Right renal cortex interstitium (tissue), 3 donors: ENCODE results near the gene ALCAM. TPM values are rescaled to one million over a fixed set of nuclear protein-coding genes. Genes with fewer than 3 reads are reported as not detected.

Experiments
- DNase-seq, 3 donors: peaks; one replicate each; pipeline ENCODE4 v3.0.0-alpha.2; 2013; ENCODE audit warnings: low read depth in 3 of 3, low spot score in 2 of 3
- polyA plus RNA-seq, 3 donors: library from polyadenylated mRNA; unstranded; fragments of 120-200 nt; gene quantifications; one replicate each; pipeline ENCODE4 v1.2.1, GENCODE V29; 2013; ENCODE audit not compliant: insufficient read length in 3 of 3

Gene ALCAM
- 100 to 1,000 TPM; 141 to 148 (median 143) TPM for polyA plus RNA-seq

DNA sequence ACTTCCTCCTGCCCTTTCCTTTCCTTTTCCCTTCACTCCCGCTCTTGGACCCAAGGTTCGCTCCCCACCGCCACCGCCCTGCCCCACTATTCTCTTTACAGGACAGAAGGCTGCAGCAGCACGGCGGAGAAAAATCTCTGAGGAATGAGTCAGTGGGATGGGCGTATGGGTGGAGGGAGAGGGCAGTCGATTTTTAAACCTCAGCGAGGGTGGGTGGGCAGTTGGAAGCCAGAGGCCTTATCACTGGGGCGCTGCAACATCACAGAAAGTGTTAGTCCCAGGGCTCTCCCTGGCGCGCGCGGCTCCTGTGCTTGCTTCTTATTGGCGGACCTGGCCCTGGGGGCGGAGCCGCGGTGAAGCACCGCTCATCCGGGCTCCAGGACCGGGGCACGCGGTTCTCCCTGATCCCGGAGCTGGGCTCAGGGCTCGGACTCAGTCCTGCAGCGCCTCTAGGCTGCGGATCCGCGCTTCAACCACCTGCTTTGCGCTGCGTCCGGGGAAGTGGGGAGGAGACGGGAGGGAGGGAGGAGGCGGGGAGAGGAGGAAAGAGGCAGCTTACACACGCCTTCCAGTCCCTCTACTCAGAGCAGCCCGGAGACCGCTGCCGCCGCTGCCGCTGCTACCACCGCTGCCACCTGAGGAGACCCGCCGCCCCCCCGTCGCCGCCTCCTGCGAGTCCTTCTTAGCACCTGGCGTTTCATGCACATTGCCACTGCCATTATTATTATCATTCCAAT is at the start of gene ALCAM:
ALCAM (plus strand) TSS at position 584 of the 737 bp plus-strand sequence.
- peak; percentile 88 to 92 (median 91) for DNase-seq

GRCh38 chr3:105317841-105318240 is 48.9 kb upstream of the ALCAM start:
- DNase-seq = no peak

DNA sequence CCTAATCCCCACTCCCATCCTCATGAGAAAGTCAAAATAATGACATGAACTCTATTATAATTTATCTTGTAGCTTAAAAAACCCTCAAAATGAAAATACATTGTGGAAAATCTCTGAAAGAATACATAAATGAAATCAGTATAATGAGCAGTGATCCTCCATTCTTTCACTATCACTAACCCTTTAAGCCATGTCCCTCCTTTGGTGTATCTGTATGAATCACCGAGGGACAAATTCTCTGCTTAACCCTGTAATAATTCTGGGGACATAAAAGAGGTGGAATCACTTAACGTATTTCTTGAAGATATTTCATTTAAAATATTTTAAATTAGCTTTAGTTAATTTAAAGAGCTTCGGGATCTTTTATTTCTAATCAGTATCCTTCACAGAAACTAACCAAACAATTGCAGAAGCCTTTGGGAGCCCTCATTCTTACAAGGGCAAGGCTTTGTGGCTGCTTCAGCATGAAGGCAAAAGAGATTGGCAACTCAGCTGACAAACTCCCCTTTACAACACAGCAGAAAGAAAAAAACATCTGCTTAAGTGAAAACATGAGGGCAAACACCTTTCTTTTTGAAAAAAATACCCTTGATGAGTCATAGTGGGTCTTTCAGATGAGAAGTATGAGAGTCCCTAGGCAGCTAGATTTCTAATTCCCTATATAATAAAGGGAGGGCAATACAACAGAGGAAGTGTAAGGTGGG is 44.0 kb upstream of the ALCAM start:
- DNase-seq = no peak

GRCh38 chr3:105323274-105323599 is 43.5 kb upstream of the ALCAM start:
- no peak for DNase-seq

DNA sequence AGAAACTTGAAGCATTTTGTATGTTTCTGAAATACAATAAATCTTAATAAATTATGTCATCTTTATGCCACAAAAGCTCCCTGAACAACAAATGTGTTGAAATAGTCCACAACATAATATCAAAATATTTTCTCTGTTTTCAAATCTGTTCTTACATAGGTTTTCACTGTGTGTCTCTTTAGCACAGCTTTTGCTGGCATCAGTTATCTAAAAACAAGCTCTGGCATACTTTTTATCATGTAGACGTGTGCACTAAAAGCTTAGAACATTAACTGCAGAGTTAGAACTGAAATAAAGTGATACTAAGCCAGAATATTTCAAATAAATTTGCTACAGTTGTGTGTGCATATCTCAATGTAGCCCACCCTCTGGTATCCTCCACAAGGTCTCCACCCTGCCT is 41.8 kb upstream of the ALCAM start:
- no peak for DNase-seq

DNA sequence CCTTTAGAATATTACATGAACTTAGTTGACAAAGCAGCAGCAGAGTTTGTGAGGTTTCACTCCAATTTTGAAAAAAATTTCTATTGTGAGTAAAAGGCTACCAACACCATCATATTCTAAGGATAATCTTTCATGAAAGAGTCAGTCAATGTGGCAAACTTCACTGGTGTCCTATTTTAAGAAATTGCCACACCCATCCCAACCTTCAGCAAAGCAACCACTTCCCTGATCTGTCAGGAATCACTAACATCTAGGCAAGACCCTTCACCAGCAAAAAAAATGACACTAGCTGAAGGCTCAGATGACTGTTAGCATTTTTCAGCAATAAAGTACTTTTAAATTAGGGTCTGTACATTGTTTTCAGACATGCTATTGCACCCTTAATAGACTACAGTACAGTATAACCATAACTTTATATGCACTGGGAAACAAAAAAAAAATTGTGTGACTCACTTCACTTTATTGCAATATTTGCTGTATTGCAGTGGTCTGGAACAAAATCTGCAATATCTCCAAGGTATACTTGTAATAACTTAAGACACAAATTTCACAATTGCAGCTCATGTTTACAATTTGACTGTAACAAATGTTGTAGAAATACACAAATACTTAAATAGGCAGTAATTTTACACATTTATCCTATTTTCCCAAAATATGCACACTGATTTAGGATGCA is 38.9 kb upstream of the ALCAM start:
- no peak for DNase-seq

GRCh38 chr3:105328338-105328730 is 38.4 kb upstream of the ALCAM start:
- no peak for DNase-seq

DNA sequence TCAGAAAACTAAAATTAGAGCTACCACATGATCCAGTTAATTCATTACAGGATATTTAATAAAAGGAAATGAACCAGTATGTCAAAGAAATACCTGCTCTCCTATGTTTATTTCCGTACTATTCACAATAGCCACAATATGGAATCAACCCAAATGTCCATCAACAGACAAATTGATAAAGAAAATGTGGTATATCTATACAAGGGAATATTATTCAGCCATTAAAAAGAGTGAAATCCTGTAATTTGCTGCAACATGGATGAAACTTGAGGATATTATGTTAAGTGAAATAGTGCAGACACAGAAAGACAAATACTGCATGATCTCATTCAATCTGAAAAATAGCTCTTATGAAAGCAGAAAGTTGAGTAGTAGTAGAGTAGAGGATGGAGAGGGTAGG is 33.7 kb upstream of the ALCAM start:
- no peak for DNase-seq

- DNase-seq = no peak
These were observed 32.4 kb upstream of the ALCAM start for GRCh38 chr3:105334138-105334882.

DNA sequence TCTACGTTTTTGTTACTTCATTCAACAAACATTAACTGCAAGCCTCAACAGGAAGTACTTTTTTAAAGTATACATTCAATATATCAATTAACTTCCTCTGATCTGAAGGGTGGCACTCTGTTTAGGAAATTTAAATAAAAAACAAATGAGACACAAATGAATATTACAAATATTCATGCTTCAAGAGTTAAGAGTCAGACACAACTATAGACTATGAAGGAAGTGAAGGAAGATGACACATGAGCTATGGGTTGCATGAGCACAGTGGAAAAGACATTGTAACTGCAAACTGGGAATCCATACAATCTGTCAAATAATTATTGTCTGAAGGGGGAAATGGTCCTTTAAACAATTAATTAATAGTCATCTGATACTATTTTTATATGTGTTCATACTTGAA is 26.8 kb upstream of the ALCAM start:
- DNase-seq = no peak

- DNase-seq = no peak
These were observed 22.7 kb upstream of the ALCAM start for GRCh38 chr3:105343991-105344390.

DNA sequence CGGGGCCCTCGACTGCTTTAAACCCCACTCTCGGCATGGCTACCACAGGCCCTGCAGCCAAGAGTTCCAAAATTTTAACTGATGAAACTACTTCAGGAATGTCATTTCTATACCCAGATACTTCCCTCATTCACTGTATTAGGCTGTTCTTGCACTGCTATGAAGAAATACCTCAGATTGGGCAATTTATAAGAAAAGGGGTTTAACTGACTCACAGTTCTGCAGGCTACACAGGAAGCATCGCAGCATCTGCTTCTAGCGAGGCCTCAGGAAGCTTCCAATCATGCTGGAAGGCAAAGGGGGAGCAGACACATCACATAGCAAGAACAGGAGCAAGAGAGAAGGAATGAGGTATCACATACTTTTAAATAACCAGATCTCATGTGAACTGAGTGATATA is 21.6 kb upstream of the ALCAM start:
- no peak for DNase-seq

GRCh38 chr3:105347625-105348302 is 18.9 kb upstream of the ALCAM start:
- DNase-seq = no peak

GRCh38 chr3:105348307-105348706 is 18.4 kb upstream of the ALCAM start:
- DNase-seq = no peak

DNA sequence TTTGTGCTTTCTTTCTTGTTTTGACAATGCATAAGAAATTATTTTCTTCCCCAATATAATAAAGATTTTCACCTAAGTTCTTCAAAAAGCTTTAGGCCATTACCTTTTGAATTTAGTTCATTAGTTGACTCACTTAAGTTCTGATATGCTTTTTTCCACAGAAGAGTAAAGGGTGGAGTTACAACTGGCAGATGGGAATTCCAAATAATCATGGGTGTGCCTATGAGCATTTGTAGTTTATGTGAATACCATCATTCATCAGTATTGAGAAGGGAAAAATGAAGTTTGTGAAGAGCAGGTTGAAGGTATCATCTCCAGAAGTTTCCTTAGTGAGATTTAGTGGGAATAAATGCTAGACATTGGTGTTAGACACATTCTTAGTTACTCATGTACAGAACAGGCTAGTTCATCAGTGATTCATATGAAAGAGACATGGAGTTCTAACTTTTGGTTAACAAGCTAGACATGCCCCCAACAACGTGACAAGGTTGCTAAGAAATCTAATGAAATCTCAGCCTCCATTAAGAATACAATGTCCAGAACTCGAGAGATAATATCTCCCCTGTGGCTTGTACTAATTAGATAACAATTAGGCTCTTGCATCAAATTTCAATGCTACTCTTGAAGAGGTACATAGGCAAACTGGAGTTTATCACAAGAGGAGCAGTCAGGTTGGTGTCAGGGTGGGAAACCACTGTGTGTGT is 16.9 kb upstream of the ALCAM start:
- no peak for DNase-seq

DNA sequence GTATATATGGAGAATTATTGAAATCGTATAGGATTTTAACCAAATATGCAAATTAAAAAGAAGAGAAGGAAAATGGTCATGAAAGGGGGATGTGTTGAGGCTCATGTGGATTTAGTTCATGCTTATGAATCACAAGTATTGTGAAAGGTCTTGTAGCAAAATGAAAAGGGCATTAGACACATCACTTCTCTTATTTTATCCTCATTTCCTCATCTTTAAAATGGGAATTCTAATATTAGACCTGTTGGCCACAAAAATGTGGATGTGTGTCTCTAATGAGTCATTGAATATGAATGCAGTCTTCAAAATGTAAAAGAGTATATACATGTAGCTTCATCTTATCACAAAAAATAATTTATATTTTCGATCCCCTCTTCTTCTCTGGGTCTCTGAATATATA is 14.9 kb upstream of the ALCAM start:
- DNase-seq = no peak

- DNase-seq = no peak
These were observed 13.7 kb upstream of the ALCAM start for GRCh38 chr3:105352976-105353375.

- DNase-seq = peak in 1 of 3 donors; percentile 10
These were observed 13.1 kb upstream of the ALCAM start for GRCh38 chr3:105353485-105354161.

GRCh38 chr3:105354429-105354828 is 12.3 kb upstream of the ALCAM start:
- no peak for DNase-seq
